Panc1 (cell line): Measurements from ENCODE around the gene NAT16.

Source experiments
- CTCF ChIP-seq: fragments of 450-650 bp; IDR thresholded peaks from 2 replicates; pipeline ENCODE4 v1.5.1; 2017; ENCODE audit warnings: mild to moderate bottlenecking
- POLR2AphosphoS5 ChIP-seq: IDR thresholded peaks from 2 replicates; pipeline ENCODE4 v1.6.1; 2012; ENCODE audit warnings: mild to moderate bottlenecking, low read depth, low read length, moderate library complexity
- REST ChIP-seq, 2 experiments: IDR thresholded peaks; 2 replicates each; pipeline ENCODE4 v1.6.1; 2011 to 2012; ENCODE audit warnings: low read depth in 2 of 2, control low read depth in 1 of 2, low read length in 1 of 2, mild to moderate bottlenecking in 1 of 2, moderate library complexity in 1 of 2; ENCODE audit not compliant: insufficient read depth in 1 of 2
- TCF7L2 ChIP-seq: IDR thresholded peaks from 2 replicates; pipeline ENCODE4 v1.6.1; 2011; ENCODE audit warnings: mild to moderate bottlenecking, low read depth, low read length, inconsistent platforms

GRCh38 chr7:101169110-101169837, 10.8 kb downstream of the NAT16 start:
- no peak for TF ChIP-seq CTCF
- no peak for TF ChIP-seq POLR2AphosphoS5
- TF ChIP-seq REST (IDR thresholded peaks at IDR 0.05; ENCODE audit: insufficient read depth in 1 of 2, low read depth in 2 of 2, low read length in 1 of 2): no peak
- no peak for TF ChIP-seq TCF7L2
